A673 (cell line): ENCODE results near the gene MFSD2A. TPM values are rescaled to one million over a fixed set of nuclear protein-coding genes. Genes with fewer than 3 reads are reported as not detected.
"Not testable (repeated sequence)": the region's sequence is repeated elsewhere in the genome, so short reads cannot be mapped to it uniquely, and the experiment has no call there.

Experiments
- BruUV-seq: library from RNA; stranded (reverse); fragments of 400-500 nt; replicated peaks from 2 replicates; lab custom pipeline; 2021; lab: Mats Ljungman, UMichigan
- CTCF ChIA-PET: fragments of 300-600 bp; sonication (Branson Sonifier 250); formaldehyde crosslinking; loops from one replicate; lab custom pipeline; 2022; ENCODE audit warnings: antibody characterized with exemption; lab: Charles Lee
- POLR2A ChIA-PET: fragments of 300-600 bp; sonication (Branson Sonifier 250); formaldehyde crosslinking; loops from one replicate; lab custom pipeline; 2022; ENCODE audit warnings: antibody characterized with exemption; ENCODE audit not compliant: low non-redundant PET; lab: Charles Lee
- DNase-seq: peaks from one replicate; pipeline ENCODE4 v3.0.0-alpha.2; 2015; ENCODE audit warnings: low spot score
- H3K27ac ChIP-seq: fragments of 200-600 bp; sonication (generic); 2 replicates; pipeline ENCODE4 v1.5.1; 2016; ENCODE audit warnings: mixed run types, low read depth, mild to moderate bottlenecking, mixed read lengths, antibody characterized with exemption, low read length; ENCODE audit not compliant: poor library complexity, severe bottlenecking
- H3K27me3 ChIP-seq: fragments of 200-600 bp; sonication (generic); replicated peaks from 2 replicates; pipeline ENCODE4 v1.6.1; 2017; ENCODE audit warnings: mixed run types, low read depth, mild to moderate bottlenecking, mixed read lengths, antibody characterized with exemption, low read length; ENCODE audit not compliant: insufficient read depth, poor library complexity
- H3K36me3 ChIP-seq: fragments of 200-600 bp; sonication (generic); 2 replicates; pipeline ENCODE4 v1.6.1; 2016; ENCODE audit warnings: mixed run types, mild to moderate bottlenecking, mixed read lengths, antibody characterized with exemption, low read length; ENCODE audit not compliant: insufficient read depth, poor library complexity, severe bottlenecking
- H3K4me1 ChIP-seq: fragments of 200-600 bp; sonication (generic); 2 replicates; pipeline ENCODE4 v1.6.1; 2017; ENCODE audit warnings: mixed run types, mild to moderate bottlenecking, mixed read lengths, antibody characterized with exemption, low read length; ENCODE audit not compliant: insufficient read depth, poor library complexity, severe bottlenecking
- H3K4me3 ChIP-seq: fragments of 200-600 bp; sonication (generic); 2 replicates; pipeline ENCODE4 v1.5.1; 2016; ENCODE audit warnings: low read depth, mixed run types, mild to moderate bottlenecking, mixed read lengths, low read length; ENCODE audit not compliant: poor library complexity, severe bottlenecking
- H3K9me3 ChIP-seq: fragments of 200-600 bp; sonication (generic); 2 replicates; pipeline ENCODE4 v1.6.1; 2016; ENCODE audit warnings: mixed run types, low read depth, mild to moderate bottlenecking, mixed read lengths, antibody characterized with exemption, low read length; ENCODE audit not compliant: poor library complexity, severe bottlenecking
- EZH2 ChIP-seq: fragments of 200-600 bp; sonication (generic); IDR thresholded peaks from 2 replicates; pipeline ENCODE4 v1.6.1; 2017; ENCODE audit warnings: borderline replicate concordance, low read depth, mild to moderate bottlenecking, mixed read lengths, antibody characterized with exemption, low read length; ENCODE audit not compliant: poor library complexity, severe bottlenecking
- intact Hi-C: fragments of 100-400 bp; cut with micrococcal nuclease; formaldehyde crosslinking; loops from one replicate; pipeline ENCODE4 v1.10.0; 2022; ENCODE audit not compliant: unreplicated experiment
- total RNA-seq: library from RNA; stranded (reverse); gene quantifications from 2 replicates; pipeline ENCODE4 v1.2.3, GENCODE V29; 2021
- TF ChIP-seq, protein P1 (sequence below): fragments of 300-800, 200-600 bp; sonication (generic); conservative IDR thresholded peaks from 2 replicates; pipeline ENCODE4 v1.5.1; 2017; ENCODE audit warnings: low read depth, mild to moderate bottlenecking, antibody characterized with exemption, low read length, moderate library complexity, mixed read lengths

MFSD2A gene
- total RNA-seq, 1 experiment from 2014 or later, result 7.4 TPM

DNA sequence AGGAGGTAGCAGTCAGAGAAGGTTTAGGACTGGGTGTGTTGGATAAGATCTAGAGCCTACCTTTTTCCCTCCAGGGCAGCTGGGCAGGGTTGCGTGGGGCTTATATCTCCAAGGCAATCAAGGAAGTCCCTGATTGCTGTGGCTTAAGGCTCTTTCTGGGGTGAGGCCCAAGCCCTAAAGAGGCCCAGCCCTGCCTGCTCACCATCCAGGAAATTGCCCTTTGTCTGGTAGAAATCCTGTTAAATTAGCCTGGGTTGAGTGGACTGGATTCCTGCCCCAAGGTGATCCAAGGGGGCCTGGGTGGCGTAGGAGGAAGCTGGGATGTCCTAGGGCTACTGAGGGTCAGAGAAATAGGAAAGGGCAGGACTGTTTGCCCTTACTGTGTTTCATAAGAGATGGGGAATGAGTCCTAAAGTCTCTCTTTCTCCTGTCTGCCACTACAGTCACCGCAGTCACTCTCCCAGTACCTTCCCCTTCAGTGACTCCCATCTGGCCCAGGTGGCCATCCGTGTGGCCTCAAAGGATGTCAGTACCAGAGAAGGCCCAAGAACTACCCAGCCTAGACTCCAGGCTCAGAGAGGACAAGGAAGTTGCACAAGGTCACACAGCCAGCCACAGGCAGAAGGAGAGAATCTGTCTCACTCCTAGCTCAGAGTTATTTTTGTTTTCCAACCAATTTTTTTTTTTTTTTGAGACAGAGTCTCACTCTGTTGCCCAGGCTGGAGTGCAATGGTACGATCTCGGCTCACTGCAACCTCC is 25.8 kb downstream of the MFSD2A start:
- Histone ChIP-seq H3K27ac (no peak overlapping the region), H3K27me3 (no peaks in the 10 kb centered on the region), H3K9me3 (no peaks in the 10 kb centered on the region), H3K4me1 (no peaks in the 10 kb centered on the region), H3K36me3 (no peaks in the 10 kb centered on the region), H3K4me3 (no peak overlapping the region)
- no TSS peak for BruUV-seq
- CTCF ChIA-PET, result interaction anchor here (0.6 kb wide), 1 partner anchor 79 kb away, joined by 3 read pairs; the partner anchor contains the start of gene MYCL
- POLR2A ChIA-PET, result no interaction called here
- no peak for DNase-seq
- intact Hi-C loops, result no loop called here
- TF ChIP-seq, protein P1, sequence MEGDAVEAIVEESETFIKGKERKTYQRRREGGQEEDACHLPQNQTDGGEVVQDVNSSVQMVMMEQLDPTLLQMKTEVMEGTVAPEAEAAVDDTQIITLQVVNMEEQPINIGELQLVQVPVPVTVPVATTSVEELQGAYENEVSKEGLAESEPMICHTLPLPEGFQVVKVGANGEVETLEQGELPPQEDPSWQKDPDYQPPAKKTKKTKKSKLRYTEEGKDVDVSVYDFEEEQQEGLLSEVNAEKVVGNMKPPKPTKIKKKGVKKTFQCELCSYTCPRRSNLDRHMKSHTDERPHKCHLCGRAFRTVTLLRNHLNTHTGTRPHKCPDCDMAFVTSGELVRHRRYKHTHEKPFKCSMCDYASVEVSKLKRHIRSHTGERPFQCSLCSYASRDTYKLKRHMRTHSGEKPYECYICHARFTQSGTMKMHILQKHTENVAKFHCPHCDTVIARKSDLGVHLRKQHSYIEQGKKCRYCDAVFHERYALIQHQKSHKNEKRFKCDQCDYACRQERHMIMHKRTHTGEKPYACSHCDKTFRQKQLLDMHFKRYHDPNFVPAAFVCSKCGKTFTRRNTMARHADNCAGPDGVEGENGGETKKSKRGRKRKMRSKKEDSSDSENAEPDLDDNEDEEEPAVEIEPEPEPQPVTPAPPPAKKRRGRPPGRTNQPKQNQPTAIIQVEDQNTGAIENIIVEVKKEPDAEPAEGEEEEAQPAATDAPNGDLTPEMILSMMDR, result no peak
- no peak for TF ChIP-seq EZH2

DNA sequence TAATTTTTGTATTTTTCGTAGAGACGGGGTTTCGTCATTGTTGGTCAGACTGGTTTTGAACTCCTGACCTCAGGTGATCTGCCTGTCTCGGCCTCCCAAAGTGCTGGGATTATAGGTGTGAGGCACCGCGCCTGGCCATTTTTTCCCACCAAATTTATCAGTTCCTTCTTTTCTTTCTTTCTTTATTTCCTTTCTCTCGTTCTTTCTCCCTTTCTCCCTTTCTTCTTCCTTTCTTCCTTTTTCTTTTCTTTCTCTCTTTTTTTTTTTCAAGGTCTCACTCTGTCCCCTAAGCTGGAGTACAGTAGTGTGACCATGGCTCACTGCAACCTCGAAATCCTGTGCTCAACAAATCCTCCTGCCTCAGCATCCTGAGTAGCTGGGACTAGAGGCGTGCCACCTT is 26.4 kb downstream of the MFSD2A start:
- Histone ChIP-seq H3K4me3 (no peak overlapping the region), H3K9me3 (no peaks in the 10 kb centered on the region), H3K4me1 (no peaks in the 10 kb centered on the region), H3K27me3 (no peaks in the 10 kb centered on the region), H3K27ac (no peak overlapping the region), H3K36me3 (no peaks in the 10 kb centered on the region)
- POLR2A ChIA-PET, result no interaction called here
- no peak for TF ChIP-seq EZH2
- TF ChIP-seq, protein P1, result no peak
- CTCF ChIA-PET, result no interaction called here
- BruUV-seq, result no TSS peak
- intact Hi-C loops, result no loop called here
- no peak for DNase-seq

DNA sequence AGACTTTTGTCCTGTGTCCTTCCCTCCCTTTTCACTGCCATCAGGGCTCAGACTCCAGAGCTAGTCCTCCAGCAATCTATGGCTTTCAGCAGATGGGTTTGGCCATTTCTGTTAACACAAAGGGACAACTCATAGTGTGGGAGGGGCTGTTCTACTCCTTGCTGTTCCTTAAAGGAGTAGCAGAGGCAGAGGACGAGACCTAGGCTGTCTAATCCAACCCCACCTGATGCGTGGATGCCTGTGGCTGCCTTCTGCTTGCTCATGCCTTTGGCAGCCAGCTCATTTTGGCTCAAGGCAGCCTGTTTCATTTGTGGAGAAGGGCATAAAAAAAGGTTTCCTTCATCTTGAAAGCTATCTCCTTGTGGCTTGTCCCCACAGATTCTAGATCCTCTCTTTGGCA is 27.0 kb downstream of the MFSD2A start:
- TF ChIP-seq, protein P1, result no peak
- ChIA-PET CTCF (interaction anchor here (0.6 kb wide), 1 partner anchor 66 kb away, joined by 4 read pairs; no protein-coding TSS in a partner anchor), POLR2A (no interaction called here)
- Histone ChIP-seq H3K4me3 (no peak overlapping the region), H3K4me1 (no peaks in the 10 kb centered on the region), H3K36me3 (no peaks in the 10 kb centered on the region), H3K27me3 (no peaks in the 10 kb centered on the region), H3K9me3 (no peaks in the 10 kb centered on the region), H3K27ac (no peak overlapping the region)
- DNase-seq, result no peak
- intact Hi-C loops, result no loop called here
- BruUV-seq, result no TSS peak

DNA sequence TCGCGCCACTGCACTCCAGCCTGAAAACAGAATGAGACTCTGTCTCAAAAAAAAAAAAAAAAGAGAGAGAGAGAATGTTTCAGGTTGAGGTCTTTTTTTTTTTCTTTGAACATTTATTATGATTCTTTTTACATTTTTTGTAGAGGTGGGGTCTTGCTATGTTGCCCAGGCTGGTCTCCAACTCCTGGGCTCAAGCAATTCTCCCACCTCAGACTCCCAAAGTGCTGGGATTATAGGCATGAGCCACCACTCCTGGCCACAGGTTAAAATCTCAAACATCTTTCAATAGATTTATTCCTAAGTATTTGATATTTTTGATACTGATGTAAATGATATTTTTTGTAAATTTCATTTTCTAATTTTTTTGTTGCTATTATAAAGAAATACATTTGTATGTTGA is 29.5 kb downstream of the MFSD2A start:
- H3K27me3 ChIP-seq, POLR2A ChIA-PET, H3K36me3 ChIP-seq, H3K4me1 ChIP-seq, DNase-seq, H3K4me3 ChIP-seq, intact Hi-C loops, H3K9me3 ChIP-seq, H3K27ac ChIP-seq, CTCF ChIA-PET, BruUV-seq: not testable (repeated sequence)
